ENCODE measurements around the gene SHISA2.
"Not testable (repeated sequence)": the region's sequence is repeated elsewhere in the genome, so short reads cannot be mapped to it uniquely, and the experiment has no call there.

Gene SHISA2

GRCh38 chr13:26051657-26052311, at the start of gene SHISA2:
Gene SHISA2 (minus strand): TSS chr13:26052016. CDS start chr13:26050975, 1,041 bp downstream.
- peak in 1 of 2 donors; percentile 25 for DNase-seq (ENCODE audit: extremely low read depth in 1 of 2, low read depth in 1 of 2)

GRCh38 chr13:26095846-26096610, 44.2 kb upstream of the SHISA2 start:
- DNase-seq (ENCODE audit: extremely low read depth in 1 of 2, low read depth in 1 of 2), result no peak

- DNase-seq (ENCODE audit: extremely low read depth in 1 of 2, low read depth in 1 of 2), result no peak
These were observed 43.5 kb upstream of the SHISA2 start for GRCh38 chr13:26095338-26095737.

GRCh38 chr13:26076821-26077220, 25.0 kb upstream of the SHISA2 start:
- DNase-seq (ENCODE audit: extremely low read depth in 1 of 2, low read depth in 1 of 2), result not testable (repeated sequence)

GRCh38 chr13:26075498-26075897, 23.7 kb upstream of the SHISA2 start:
- DNase-seq (ENCODE audit: extremely low read depth in 1 of 2, low read depth in 1 of 2), result no peak

- no peak for DNase-seq (ENCODE audit: extremely low read depth in 1 of 2, low read depth in 1 of 2)
These were observed 22.9 kb upstream of the SHISA2 start for GRCh38 chr13:26074706-26075105.

GRCh38 chr13:26072335-26072734, 20.5 kb upstream of the SHISA2 start:
- DNase-seq (ENCODE audit: extremely low read depth in 1 of 2, low read depth in 1 of 2), result not testable (repeated sequence)

- no peak for DNase-seq (ENCODE audit: extremely low read depth in 1 of 2, low read depth in 1 of 2)
These were observed 19.9 kb upstream of the SHISA2 start for GRCh38 chr13:26071691-26072090.

- not testable (repeated sequence) for DNase-seq (ENCODE audit: extremely low read depth in 1 of 2, low read depth in 1 of 2)
These were observed 17.8 kb upstream of the SHISA2 start for GRCh38 chr13:26069642-26070041.

GRCh38 chr13:26068372-26068771, 16.6 kb upstream of the SHISA2 start:
- DNase-seq (ENCODE audit: extremely low read depth in 1 of 2, low read depth in 1 of 2), result not testable (repeated sequence)

- DNase-seq (ENCODE audit: extremely low read depth in 1 of 2, low read depth in 1 of 2), result no peak
These were observed 15.8 kb upstream of the SHISA2 start for GRCh38 chr13:26067601-26068000.

GRCh38 chr13:26066492-26066891, 14.7 kb upstream of the SHISA2 start:
- not testable (repeated sequence) for DNase-seq (ENCODE audit: extremely low read depth in 1 of 2, low read depth in 1 of 2)

- DNase-seq (ENCODE audit: extremely low read depth in 1 of 2, low read depth in 1 of 2), result no peak
These were observed 11.1 kb upstream of the SHISA2 start for GRCh38 chr13:26062853-26063444.

GRCh38 chr13:26061947-26062346, 10.1 kb upstream of the SHISA2 start:
- DNase-seq (ENCODE audit: extremely low read depth in 1 of 2, low read depth in 1 of 2), result no peak

- no peak for DNase-seq (ENCODE audit: extremely low read depth in 1 of 2, low read depth in 1 of 2)
These were observed 9.4 kb upstream of the SHISA2 start for GRCh38 chr13:26061256-26061655.

- no peak for DNase-seq (ENCODE audit: extremely low read depth in 1 of 2, low read depth in 1 of 2)
These were observed 8.5 kb upstream of the SHISA2 start for GRCh38 chr13:26060357-26060756.

- DNase-seq (ENCODE audit: extremely low read depth in 1 of 2, low read depth in 1 of 2), result no peak
These were observed 6.9 kb upstream of the SHISA2 start for GRCh38 chr13:26058704-26059103.

- no peak for DNase-seq (ENCODE audit: extremely low read depth in 1 of 2, low read depth in 1 of 2)
These were observed 3.1 kb upstream of the SHISA2 start for GRCh38 chr13:26054896-26055295.

- DNase-seq (ENCODE audit: extremely low read depth in 1 of 2, low read depth in 1 of 2), result no peak
These were observed 1.7 kb upstream of the SHISA2 start for GRCh38 chr13:26053418-26053980.

- DNase-seq (ENCODE audit: extremely low read depth in 1 of 2, low read depth in 1 of 2), result no peak
These were observed 521 bp upstream of the SHISA2 start for GRCh38 chr13:26052337-26052736.

GRCh38 chr13:26051231-26051656, 572 bp downstream of the SHISA2 start:
- no peak for DNase-seq (ENCODE audit: extremely low read depth in 1 of 2, low read depth in 1 of 2)
